GM19193 (cell line): ENCODE measurements around the gene ADH6.

Experiments
- POLR2A ChIP-seq: IDR thresholded peaks from 4 replicates; pipeline ENCODE4 v1.6.1; 2011; ENCODE audit not compliant: insufficient read depth, insufficient read length; ENCODE audit errors: extremely low read depth

Gene ADH6

GRCh38 chr4:99154658-99155342, 64.2 kb downstream of the ADH6 start:
- TF ChIP-seq POLR2A: no peak
